HEK293 (cell line): ENCODE measurements around the gene DAP.

Experiments used
- KLF1 ChIP-seq: fragments of 450-650 bp; formaldehyde crosslinking; IDR thresholded peaks from 2 replicates; pipeline ENCODE4 v1.5.1; 2016; ENCODE audit warnings: missing biosample characterization, missing genetic modification characterization
- SP2 ChIP-seq: fragments of 450-650 bp; formaldehyde crosslinking; IDR thresholded peaks from 2 replicates; pipeline ENCODE4 v1.5.1; 2016; ENCODE audit warnings: missing biosample characterization, missing genetic modification characterization
- ZBTB7A ChIP-seq: fragments of 450-650 bp; formaldehyde crosslinking; IDR thresholded peaks from 2 replicates; pipeline ENCODE4 v1.5.1; 2016; ENCODE audit warnings: low read depth, missing biosample characterization, missing genetic modification characterization
- ZNF239 ChIP-seq: fragments of 450-650 bp; formaldehyde crosslinking; IDR thresholded peaks from 2 replicates; pipeline ENCODE4 v1.5.1; 2016; ENCODE audit warnings: missing biosample characterization, missing genetic modification characterization
- ZNF416 ChIP-seq: fragments of 450-650 bp; formaldehyde crosslinking; IDR thresholded peaks from 2 replicates; pipeline ENCODE4 v1.5.1; 2016; ENCODE audit warnings: missing biosample characterization, missing genetic modification characterization
- TF ChIP-seq, protein P1 (sequence below): fragments of 450-650 bp; formaldehyde crosslinking; IDR thresholded peaks from 2 replicates; pipeline ENCODE4 v1.5.1; 2016; ENCODE audit warnings: missing biosample characterization, missing genetic modification characterization
- TF ChIP-seq, protein P2 (sequence below): fragments of 450-650 bp; formaldehyde crosslinking; IDR thresholded peaks from 2 replicates; pipeline ENCODE4 v1.5.1; 2016; ENCODE audit warnings: missing biosample characterization, missing genetic modification characterization
- TF ChIP-seq, protein P3 (sequence below): fragments of 450-650 bp; formaldehyde crosslinking; IDR thresholded peaks from 2 replicates; pipeline ENCODE4 v1.5.1; 2016; ENCODE audit warnings: missing biosample characterization, missing genetic modification characterization, low read depth

DNA sequence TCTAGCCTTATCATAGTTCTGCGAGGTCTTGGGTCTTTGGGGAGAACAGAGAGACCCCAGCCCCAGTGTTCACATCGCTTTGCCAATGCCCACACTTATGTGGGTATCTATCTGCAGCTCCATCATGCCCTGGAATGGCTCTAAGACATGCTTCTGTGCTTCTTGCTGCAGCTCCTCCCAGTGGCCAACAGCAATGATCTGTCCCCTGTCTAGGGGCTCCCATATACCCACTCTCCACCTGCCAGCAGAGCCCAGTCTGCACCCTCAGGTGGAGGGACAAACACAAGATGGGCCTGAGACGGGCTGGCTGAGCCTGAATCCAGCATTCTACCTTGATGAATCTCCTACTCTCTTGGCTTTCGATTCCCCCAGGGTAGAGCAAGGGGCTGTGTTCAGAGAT lies 14.6 kb upstream of the DAP start:
- TF ChIP-seq ZNF416 (tag by site-specific recombination) (no peak), SP2 (no peak), ZNF239 (tag by site-specific recombination) (no peak), KLF1 (tag by site-specific recombination) (no peak), ZBTB7A (no peak)
- TF ChIP-seq, protein P1, sequence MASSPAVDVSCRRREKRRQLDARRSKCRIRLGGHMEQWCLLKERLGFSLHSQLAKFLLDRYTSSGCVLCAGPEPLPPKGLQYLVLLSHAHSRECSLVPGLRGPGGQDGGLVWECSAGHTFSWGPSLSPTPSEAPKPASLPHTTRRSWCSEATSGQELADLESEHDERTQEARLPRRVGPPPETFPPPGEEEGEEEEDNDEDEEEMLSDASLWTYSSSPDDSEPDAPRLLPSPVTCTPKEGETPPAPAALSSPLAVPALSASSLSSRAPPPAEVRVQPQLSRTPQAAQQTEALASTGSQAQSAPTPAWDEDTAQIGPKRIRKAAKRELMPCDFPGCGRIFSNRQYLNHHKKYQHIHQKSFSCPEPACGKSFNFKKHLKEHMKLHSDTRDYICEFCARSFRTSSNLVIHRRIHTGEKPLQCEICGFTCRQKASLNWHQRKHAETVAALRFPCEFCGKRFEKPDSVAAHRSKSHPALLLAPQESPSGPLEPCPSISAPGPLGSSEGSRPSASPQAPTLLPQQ: no peak
- TF ChIP-seq, protein P2, sequence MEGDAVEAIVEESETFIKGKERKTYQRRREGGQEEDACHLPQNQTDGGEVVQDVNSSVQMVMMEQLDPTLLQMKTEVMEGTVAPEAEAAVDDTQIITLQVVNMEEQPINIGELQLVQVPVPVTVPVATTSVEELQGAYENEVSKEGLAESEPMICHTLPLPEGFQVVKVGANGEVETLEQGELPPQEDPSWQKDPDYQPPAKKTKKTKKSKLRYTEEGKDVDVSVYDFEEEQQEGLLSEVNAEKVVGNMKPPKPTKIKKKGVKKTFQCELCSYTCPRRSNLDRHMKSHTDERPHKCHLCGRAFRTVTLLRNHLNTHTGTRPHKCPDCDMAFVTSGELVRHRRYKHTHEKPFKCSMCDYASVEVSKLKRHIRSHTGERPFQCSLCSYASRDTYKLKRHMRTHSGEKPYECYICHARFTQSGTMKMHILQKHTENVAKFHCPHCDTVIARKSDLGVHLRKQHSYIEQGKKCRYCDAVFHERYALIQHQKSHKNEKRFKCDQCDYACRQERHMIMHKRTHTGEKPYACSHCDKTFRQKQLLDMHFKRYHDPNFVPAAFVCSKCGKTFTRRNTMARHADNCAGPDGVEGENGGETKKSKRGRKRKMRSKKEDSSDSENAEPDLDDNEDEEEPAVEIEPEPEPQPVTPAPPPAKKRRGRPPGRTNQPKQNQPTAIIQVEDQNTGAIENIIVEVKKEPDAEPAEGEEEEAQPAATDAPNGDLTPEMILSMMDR (tag by site-specific recombination): no peak
- TF ChIP-seq, protein P3, sequence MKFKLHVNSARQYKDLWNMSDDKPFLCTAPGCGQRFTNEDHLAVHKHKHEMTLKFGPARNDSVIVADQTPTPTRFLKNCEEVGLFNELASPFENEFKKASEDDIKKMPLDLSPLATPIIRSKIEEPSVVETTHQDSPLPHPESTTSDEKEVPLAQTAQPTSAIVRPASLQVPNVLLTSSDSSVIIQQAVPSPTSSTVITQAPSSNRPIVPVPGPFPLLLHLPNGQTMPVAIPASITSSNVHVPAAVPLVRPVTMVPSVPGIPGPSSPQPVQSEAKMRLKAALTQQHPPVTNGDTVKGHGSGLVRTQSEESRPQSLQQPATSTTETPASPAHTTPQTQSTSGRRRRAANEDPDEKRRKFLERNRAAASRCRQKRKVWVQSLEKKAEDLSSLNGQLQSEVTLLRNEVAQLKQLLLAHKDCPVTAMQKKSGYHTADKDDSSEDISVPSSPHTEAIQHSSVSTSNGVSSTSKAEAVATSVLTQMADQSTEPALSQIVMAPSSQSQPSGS (tag by site-specific recombination): no peak
